Measurements from ENCODE around the gene SUSD1.
"Not testable (repeated sequence)": the region's sequence is repeated elsewhere in the genome, so short reads cannot be mapped to it uniquely, and the experiment has no call there.

SUSD1 gene

DNA sequence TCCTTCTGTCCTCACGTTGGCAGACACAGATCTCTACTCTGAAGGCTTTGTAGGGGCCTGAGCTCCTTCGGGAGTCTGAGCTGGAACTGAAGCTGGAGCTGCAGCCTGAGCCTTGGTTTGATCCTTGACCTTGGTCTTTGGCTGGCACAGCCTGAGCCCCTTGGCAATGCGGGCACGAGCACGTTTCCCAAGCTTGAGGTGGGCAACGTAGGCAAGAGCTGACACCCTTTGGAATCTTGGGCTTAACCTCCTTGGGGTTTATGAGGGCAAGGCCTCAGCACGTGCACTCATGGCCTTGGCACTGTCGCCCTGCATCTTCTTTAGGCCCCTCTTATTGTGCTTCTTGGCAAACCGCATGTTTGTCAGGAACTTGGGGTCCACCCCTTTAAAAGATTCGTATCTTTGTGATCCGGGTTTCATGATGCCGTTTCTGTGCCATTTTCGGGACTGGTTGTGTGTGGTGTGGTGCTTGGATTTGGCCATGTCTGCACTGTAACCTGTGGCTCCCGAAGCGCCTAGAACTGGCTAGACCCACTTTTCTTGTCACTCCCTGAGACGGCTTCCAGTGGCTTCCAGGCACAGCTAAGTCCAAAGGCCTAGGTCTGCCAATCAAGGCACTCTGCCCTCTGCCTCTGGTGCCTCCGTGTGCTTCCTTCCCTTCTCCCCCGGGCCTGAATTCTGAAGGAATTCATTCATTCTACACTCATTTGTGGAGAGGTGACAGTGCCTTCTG is 1.4 kb downstream of the SUSD1 start:
- FAIRE-seq = no peak

DNA sequence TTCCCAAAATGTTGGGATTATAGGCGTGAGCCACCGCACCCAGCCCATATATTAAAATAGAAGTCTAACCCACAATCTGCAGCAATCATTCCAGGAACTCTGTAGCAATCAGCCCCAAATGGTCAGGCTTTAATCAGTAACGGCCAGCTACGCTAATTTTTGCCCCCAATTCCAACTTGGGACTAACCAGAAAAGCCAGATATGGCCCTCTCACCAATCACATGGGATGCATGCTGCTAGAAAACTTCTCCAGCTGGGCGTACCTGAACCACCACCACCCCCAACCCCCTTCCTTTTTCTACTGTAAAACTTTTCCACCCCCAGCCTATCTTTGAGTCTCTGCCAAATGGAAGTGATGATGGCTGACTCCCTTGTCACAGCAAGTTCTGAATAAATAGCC is 4.1 kb downstream of the SUSD1 start:
- FAIRE-seq = no peak

DNA sequence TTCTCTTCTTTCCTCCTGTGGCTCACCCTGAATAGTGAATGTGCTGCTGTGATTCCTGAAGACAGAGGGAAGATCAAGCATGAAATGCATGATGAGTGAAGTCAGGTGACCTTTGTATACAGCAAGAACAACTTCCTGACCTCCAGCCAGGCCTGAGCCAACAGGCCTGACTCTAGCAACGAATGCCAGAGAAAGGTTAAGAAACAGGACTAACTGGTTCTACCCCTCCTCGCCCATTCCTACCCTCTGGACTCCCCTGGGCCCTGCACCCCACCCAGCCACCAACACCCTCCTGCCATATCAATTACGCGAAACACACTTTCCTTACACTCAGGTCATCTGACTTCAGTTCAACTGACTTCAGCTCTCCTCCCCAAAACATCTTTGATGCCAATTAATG is 4.9 kb downstream of the SUSD1 start:
- FAIRE-seq = no peak

DNA sequence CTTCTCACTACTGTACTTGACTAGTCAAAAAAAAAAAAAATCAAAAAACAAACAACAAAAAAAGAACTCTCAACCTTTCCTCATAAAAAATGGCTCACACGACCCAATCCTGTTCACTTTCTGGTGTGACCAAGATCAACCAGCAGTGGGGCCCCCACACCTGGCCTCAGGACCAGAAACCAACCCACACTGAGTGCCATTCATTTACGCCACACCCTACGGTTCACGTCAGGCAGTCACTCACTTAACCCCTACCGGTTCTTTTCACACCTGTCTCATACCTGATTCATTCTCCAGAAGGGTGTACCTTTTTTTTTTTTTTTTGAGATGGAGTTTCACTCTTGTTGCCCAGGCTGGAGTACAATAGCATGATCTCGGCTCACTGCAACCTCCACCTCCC is 5.7 kb downstream of the SUSD1 start:
- no peak for FAIRE-seq

DNA sequence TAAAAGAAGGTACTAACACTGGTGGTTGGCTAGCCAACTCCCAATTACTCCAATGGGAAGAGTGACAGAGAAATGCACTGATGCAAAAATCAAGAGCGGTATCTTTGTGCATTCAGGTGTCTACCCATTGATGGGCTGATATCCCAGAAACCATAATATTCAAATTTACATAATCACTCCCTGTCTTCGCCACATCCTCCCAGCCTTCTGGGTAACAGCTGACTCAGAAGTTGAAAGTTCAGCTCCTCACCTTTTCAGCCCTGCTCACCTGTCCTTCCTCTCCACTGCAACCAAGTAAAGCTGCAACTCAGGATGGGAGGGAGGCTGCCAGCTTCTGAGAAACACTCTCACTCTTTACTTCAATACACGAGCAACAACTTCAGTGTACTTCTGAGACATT is 6.9 kb downstream of the SUSD1 start:
- no peak for FAIRE-seq

DNA sequence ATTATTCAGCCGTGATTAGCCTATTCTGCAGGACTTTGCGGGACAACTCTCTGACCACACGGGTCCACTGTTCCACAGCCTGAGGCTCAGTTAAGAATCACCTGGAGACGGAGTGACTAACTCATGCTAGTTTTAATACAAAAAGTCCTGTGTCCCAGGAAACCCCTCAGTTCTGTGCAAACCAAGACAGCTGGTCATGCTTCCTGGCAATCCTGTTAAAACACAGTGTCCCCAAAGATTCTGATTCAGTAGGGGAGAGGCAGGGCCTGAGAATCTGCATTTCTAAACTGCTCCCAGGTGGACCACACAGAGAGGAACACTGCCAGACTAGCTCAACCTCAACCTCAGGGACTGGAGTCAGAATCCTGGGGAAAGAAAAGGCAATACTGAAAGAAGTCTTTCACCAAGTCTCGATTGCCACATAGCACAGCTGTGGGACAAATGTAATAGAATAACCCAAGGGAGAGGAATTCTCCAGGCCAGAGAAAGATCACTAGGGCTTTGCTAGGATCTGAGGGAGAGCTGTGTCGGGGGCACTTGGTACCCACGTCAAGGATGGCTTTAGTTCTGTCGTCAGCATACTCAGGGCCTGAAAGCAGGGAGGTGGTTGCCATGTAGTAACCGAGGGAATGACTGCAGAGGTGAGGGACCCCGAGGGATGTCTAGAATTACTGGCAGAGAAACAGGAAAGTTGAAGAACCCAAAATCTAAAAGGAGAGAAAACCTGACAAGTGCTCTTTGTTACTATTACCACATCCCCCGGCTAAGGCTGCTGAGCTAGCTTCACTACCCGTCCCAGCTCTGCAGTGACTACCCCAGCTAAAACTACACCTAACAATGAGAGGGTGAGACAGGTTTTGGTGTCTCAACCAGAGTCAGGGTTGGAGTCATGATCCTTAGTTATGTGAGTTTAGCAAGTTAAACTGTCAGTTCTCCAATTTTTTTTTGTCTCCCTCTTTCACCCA is 8.6 kb downstream of the SUSD1 start:
- no peak for FAIRE-seq

DNA sequence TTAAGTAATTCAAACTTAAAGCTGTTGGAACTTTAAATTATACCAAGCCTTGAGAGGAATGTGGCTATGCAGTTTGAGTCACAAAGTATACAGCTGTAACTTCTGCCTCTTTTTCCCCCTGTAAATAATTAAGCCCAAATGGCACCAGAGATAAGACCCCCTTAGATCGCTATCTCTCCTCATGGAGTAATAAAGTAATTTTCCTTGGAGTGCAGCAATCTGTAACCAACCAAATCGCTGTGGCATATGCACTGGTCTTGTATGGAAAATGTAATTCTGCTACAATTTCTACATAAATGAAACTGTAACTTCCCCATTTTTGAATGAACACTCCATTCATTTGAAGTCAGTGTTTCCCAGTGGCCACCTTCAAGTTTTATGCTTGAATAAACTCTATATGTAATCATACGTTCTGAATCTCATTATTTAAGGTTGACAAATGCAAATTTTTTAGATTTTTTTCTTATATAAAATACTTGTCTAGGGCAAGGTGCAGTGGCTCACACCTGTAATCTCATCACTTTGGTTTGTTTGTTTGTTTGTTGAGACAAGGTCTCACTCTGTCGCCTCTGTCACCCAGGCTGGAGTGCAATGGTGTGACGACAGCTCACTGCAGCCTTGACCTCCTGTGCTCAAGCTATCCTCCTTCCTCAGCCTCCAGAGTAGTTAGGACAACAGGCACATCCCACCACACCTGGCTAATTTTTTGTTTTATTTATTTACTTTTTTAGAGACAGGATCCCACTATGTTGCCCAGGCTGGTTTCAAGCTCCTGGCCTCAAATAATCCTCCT is 12.3 kb downstream of the SUSD1 start:
- FAIRE-seq = no peak

DNA sequence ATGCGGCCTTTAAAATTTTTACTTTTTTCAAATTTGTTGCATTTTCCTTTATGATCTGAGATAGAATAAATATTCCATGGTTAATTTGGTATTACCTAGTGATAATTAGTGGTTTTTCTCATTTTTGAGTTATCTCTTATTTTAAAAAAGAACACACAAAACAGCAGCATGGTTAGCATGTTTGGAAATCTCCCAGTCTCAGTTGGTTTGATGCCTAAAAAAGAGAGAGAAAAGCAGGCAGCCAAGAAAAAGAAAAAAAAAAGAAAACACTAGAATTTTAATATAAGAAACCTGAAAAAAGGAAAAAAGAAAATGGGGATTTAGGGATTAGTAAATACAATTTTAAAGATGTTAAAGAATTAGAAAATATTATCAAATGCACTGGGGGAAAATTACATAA is 15.3 kb downstream of the SUSD1 start:
- no peak for FAIRE-seq

DNA sequence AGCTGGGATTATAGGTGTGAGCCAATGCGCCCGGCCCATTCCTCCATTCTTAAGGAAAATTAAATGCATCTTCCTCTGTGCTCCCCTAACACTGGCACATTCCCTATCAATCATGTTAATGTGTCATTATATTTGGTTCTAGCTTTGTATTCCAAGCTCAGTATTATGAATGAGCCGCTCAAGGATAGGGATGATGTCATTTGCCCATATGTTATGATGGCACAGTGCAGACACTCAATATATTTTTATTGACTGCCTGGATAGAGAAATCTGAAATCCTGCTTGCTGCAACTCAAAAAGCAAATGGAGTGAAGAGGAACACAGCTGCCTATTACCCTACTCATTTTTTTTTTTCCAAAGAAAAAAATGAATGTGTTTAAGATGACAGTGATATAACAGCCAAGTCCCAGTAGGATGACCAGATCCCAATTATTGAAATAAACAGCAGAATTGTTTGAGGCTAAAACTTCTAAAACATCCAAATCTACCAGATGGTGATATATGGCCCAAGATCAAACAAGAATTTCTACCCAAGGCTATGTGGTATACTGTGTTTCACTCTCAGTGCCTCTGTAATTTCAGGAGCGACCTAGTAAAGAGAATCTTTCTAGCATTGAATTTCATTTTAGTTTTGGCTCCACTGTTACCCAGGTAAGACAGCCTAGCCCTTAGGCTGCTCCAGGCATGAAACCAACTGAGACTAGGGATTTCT is 16.3 kb downstream of the SUSD1 start:
- no peak for FAIRE-seq

DNA sequence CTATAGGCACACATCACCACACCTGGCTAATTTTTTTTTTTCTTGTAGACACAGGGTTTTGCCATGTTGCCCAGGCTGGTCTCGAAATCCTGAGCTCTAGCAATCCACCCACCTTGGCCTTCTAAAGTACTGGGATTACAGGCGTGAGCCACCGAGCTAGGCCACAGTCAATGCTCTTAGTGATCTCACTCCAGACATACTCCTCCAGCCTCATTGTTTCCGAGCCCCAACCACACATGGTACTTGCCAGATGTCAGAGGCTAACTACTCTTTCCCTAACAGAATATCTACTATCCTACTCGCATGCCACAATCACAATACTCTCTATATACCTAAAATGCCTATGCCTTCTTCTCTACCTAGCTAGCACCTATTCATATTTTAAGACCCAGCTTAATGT is 17.1 kb downstream of the SUSD1 start:
- FAIRE-seq = no peak

DNA sequence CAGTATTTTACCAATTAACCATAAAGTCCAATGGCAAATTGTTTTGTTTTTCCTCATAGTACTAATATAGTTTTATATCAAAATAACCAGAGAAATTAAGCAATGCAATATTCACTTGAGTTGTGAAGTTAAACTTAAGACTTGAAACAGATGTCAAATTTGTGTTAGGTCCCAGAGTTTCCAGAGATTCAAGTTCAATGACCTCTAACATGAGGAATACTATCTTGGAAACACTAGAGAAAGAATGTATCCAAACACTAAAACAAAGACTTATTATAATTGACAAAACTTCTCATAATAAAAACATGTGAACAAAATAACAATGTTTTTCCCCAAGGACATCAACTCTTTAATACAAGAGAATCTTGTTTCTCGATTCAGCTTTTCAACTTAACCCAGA is 18.0 kb downstream of the SUSD1 start:
- no peak for FAIRE-seq

DNA sequence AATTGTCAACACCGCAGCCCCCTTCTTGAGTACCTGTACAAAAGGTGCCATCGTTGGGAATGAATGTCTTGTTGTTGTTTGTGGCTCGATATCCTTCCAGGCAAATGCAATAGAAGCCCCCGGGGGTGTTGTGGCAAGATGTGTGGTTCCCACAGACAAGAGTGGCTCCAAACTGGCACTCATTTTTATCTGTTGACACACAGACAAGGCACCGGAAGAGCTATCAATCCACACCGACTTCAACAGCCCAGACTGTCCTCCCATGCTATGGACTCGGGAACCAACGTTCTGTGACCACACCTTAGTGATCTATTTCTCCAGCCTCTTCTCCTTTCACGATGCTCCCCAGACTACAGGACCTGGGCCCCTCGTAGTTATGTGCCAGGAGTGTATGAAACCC is 25.9 kb downstream of the SUSD1 start:
- no peak for FAIRE-seq

DNA sequence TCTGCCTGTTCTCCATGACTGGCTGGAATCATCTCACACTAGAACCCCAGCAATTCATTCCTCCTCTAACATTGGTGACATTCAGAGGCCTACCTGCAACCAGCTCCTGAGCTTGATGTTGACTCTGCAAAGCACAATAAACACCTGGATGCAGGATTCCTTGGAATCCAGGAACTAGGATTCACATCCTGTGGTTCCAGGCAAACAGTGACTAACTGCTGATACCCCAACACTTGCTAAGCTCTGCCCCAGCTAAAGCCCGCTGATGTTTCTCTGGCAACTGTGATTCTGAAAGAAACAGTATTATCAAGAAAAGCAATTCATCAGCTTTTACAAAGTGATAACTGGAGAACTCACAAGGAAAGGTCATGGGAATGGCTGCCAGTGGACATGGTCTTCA is 29.2 kb downstream of the SUSD1 start:
- no peak for FAIRE-seq

DNA sequence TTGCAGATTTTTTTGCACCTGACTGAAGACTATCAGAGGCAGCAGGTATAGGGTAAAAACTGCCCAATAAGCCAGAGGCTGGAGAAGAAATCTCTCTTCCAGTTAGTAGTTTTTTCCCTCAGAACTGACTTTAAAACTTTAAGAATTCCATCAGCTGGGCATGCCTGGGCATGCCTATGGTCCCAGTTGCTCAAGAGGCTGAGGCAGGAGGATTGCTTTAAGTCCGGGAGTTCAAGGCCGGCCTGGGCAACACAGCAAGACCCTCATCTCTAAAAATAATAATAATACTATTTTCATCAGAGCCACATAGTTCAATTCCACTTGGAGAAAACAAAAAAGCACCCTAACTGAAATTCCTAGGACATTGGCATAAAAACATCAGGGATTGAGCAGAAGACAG is 30.3 kb downstream of the SUSD1 start:
- FAIRE-seq = no peak

DNA sequence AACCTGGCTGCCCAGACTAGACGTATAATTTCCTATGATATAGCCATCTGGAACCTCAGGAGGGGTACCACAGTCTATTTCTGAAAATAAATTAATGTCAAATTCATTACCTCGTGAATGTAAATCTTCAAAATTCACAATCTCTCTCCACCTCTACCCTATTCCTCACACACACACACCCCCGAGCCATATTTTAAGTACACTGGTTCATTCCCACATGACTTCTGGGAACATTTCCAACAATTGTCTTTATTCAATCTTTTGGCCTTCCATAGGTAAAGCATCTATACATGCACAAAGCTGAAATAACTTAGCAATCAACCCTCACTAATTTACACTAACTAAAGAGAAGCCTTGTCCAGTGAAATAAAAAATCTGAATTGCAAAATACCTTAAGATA is 32.7 kb downstream of the SUSD1 start:
- no peak for FAIRE-seq

DNA sequence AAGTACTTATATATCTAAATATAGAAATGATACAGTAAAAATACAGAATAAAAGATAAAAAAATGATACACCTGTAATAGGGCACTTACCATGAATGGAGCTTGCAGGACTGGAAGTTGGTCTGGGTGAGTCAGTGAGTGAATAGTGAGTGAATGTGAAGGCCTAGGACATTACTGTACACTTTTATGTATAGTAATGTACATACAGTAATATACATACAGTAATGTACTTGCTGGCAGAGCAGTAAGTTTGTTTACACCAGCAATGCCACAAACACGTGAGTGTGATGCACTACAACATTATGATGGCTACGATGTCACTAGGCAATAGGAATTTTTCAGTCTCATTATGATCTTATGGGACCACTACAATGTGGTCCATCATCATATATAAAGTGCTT is 34.2 kb downstream of the SUSD1 start:
- FAIRE-seq = no peak

DNA sequence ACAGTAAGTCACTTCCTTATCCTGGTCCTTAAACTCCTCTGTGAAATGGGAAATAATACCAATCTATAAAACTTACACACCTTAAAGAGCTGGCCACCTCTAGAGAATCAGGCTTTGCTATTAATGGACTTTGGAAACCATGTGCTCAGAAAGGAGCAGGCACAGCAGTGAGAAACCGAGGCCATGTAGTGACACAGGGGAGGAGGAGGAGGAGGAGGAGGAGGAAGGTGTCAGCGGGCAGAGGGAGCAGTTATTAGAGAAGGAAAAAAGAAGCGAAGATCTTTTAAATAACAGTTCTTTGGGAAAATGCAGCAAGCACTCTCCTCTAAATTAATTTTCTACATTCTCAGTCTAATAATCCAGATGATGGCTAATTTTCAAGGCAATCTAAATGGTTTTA is 38.0 kb downstream of the SUSD1 start:
- FAIRE-seq = no peak

DNA sequence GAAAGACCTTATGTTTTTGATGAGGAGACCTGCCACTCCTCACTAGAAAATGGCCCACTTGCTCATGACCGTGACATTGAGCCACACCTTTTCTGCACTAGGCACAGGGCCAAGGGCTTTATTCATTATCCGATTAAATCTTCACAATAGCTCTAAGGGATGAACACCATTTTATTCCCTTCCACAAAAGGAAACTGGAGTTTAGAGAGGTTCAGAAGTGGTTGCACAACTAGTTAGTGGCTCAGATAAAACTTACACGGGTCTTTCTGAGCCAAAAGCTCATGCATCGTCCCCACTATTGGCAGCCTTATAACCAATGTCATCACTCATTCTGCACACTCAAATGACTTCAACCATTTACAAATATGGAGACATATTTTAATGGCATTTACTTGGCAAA is 39.4 kb downstream of the SUSD1 start:
- no peak for FAIRE-seq

DNA sequence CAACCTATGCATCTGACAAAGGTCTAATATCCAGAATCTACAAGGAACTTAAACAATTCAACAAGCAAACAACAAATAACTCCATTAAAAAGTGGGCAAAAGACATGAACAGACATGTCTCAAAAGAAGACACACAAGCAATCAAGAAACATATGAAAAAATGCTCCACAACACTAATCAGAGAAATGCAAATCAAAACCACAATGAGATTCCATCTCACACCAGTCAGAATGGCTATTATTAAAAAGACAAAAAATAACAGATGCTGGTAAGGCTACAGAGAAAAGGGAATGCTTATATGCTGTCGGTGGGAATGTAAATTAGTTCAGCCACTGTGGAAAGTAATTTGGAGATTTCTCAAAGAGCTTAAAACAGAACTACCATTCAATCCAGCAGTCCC is 41.3 kb downstream of the SUSD1 start:
- FAIRE-seq = not testable (repeated sequence)

DNA sequence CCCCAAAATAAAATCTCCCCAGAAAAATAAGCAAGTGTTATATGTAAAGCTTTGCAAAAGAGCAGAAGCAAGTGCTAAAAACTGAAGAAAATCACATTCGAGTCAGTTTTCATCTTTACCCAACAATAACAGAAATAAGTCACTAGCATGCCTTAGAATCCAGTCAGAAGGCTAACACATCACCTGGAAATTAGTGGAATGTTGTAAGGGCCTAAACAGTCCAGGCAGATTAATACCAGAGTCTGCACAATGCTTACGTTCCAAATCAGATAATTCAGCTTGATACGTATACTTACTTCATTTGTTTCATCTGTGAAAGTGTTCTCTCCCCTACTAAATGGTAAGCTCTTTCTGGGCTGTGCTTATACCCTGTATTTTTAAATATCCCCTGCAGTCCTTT is 42.7 kb downstream of the SUSD1 start:
- no peak for FAIRE-seq

DNA sequence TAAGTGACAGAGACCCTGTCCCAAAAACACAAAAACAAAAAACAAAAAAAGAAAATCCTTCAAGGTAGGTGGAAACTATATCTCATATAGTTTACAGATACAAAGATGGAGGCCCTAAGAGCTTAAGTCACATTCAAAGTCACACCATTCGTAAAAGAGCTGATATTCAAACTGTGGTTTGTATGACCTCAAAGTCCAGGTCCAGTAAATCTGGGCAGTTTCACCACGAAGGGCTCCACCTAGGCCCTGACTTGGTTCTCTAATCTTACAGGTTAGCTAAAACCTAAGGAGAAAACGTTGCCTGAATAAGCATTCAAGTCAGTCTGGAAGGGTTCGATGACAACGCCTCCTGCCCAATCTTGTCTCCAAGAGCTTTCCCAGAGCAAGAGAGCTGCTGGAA is 44.1 kb downstream of the SUSD1 start:
- FAIRE-seq = no peak

DNA sequence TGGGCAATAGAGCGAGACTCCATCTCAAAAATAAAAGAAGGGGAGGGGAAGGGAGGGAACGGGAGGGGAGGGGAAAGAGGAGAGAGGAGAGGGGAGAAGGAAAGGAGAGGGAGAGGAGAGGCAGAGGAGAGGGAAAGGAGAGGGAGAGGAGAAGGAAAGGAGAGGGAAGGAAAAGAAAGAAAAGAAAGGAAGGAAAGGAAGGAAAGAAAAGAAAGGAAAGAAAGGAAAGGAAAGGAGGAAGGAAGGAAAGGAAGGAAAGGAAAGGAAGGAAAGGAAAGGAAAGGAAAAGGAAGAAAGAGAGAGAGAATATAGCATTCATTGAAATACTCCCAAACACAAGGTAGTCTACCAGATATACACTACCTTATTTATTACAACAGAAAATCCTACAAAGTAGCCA is 44.8 kb downstream of the SUSD1 start:
- no peak for FAIRE-seq

DNA sequence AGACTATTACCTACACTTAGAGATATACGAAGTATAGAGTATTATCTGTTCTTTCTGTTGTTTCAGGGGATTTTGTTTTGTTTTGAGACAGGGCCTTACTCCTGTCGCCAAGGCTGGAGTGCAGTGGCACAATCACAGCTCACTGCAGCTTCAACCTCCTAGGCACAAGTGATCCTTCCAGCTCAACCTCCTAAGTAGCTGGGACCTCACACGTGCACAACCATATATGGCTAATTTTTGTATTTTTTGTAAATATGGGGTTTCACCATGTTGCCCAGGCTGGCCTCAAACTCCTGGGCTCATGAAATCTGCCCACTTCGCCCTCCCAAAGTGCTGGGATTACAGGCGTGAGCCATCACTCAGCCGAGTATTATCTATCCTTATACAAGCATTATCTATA is 45.9 kb downstream of the SUSD1 start:
- FAIRE-seq = no peak

Data from colon (tissue), 2 donors.